ENCODE data around the gene EIF3K.

Gene EIF3K

GRCh38 chr19:38657633-38658222 lies 38.7 kb downstream of the EIF3K start:
- ChIA-PET CTCF (no interaction called here), POLR2A (no interaction called here)
- DNase-seq (ENCODE audit: extremely low spot score) = no peak
- TF ChIP-seq SP1 (IDR thresholded peaks at IDR 0.05) (no peak), CTBP1 (IDR thresholded peaks at IDR 0.05; ENCODE audit: borderline replicate concordance) (no peak), SUZ12 (IDR thresholded peaks at IDR 0.05) (no peak), NFRKB (IDR thresholded peaks at IDR 0.05) (no peak), FOXM1 (IDR thresholded peaks at IDR 0.05; ENCODE audit: borderline replicate concordance) (no peak), L3MBTL2 (conservative IDR thresholded peaks at IDR 0.05) (no peak), HDGF (IDR thresholded peaks at IDR 0.05; ENCODE audit: borderline replicate concordance) (no peak), ZNF384 (IDR thresholded peaks at IDR 0.05) (no peak), FOXK2 (IDR thresholded peaks at IDR 0.05) (no peak), FOXA1 (IDR thresholded peaks at IDR 0.05) (no peak), LEF1 (IDR thresholded peaks at IDR 0.05; ENCODE audit: borderline replicate concordance) (no peak), ARNT (IDR thresholded peaks at IDR 0.05) (no peak), TARDBP (IDR thresholded peaks at IDR 0.05) (no peak)

- DNase-seq (ENCODE audit: extremely low spot score) = no peak
- CTCF ChIA-PET = interaction anchor here (0.6 to 0.8 kb wide), 2 partner anchors 24 to 307 kb away, joined by 3 to 8 read pairs; no protein-coding TSS in a partner anchor
- POLR2A ChIA-PET = no interaction called here
- TF ChIP-seq NFRKB (IDR thresholded peaks at IDR 0.05) = no peak
- TF ChIP-seq SP1 (IDR thresholded peaks at IDR 0.05) = no peak
- no peak for TF ChIP-seq L3MBTL2 (conservative IDR thresholded peaks at IDR 0.05)
- no peak for TF ChIP-seq ZNF384 (IDR thresholded peaks at IDR 0.05)
- TF ChIP-seq CTBP1 (IDR thresholded peaks at IDR 0.05; ENCODE audit: borderline replicate concordance) = no peak
- TF ChIP-seq FOXA1 (IDR thresholded peaks at IDR 0.05) = no peak
Measured at GRCh38 chr19:38658462-38659306, 39.7 kb downstream of the EIF3K start.

- ChIA-PET CTCF (no interaction called here), POLR2A (interaction anchor here (1.0 kb wide), 1 partner anchor 11 kb away, joined by 3 read pairs; no protein-coding TSS in a partner anchor)
- DNase-seq (ENCODE audit: extremely low spot score) = no peak
- TF ChIP-seq L3MBTL2 (conservative IDR thresholded peaks at IDR 0.05) = no peak
- TF ChIP-seq SUZ12 (IDR thresholded peaks at IDR 0.05) = no peak
- TF ChIP-seq NFRKB (IDR thresholded peaks at IDR 0.05) = no peak
- TF ChIP-seq PKNOX1 (IDR thresholded peaks at IDR 0.05) = no peak
- TF ChIP-seq ELF4 (IDR thresholded peaks at IDR 0.05) = no peak
- TF ChIP-seq BHLHE40 (IDR thresholded peaks at IDR 0.05; ENCODE audit: borderline replicate concordance) = no peak
- TF ChIP-seq TARDBP (IDR thresholded peaks at IDR 0.05) = no peak
- TF ChIP-seq HDGF (IDR thresholded peaks at IDR 0.05; ENCODE audit: borderline replicate concordance) = no peak
- TF ChIP-seq SP1 (IDR thresholded peaks at IDR 0.05) = no peak
- no peak for TF ChIP-seq CTBP1 (IDR thresholded peaks at IDR 0.05; ENCODE audit: borderline replicate concordance)
- TF ChIP-seq FOXM1 (IDR thresholded peaks at IDR 0.05; ENCODE audit: borderline replicate concordance) = no peak
- no peak for TF ChIP-seq ARNT (IDR thresholded peaks at IDR 0.05)
- TF ChIP-seq FOXK2 (IDR thresholded peaks at IDR 0.05) = no peak
- no peak for TF ChIP-seq LEF1 (IDR thresholded peaks at IDR 0.05; ENCODE audit: borderline replicate concordance)
- no peak for TF ChIP-seq ZNF384 (IDR thresholded peaks at IDR 0.05)
- TF ChIP-seq FOXA1 (IDR thresholded peaks at IDR 0.05) = no peak
Measured at GRCh38 chr19:38660724-38661123, 41.7 kb downstream of the EIF3K start.

- POLR2A ChIA-PET = interaction anchor here (1.0 kb wide), 1 partner anchor 12 kb away, joined by 3 read pairs; no protein-coding TSS in a partner anchor
- CTCF ChIA-PET = no interaction called here
- TF ChIP-seq ELF4 (IDR thresholded peaks at IDR 0.05) (no peak), NFRKB (IDR thresholded peaks at IDR 0.05) (no peak), PKNOX1 (IDR thresholded peaks at IDR 0.05) (no peak), LEF1 (IDR thresholded peaks at IDR 0.05; ENCODE audit: borderline replicate concordance) (no peak), L3MBTL2 (conservative IDR thresholded peaks at IDR 0.05) (no peak), ZNF384 (IDR thresholded peaks at IDR 0.05) (no peak), HDGF (IDR thresholded peaks at IDR 0.05; ENCODE audit: borderline replicate concordance) (no peak)
- DNase-seq (ENCODE audit: extremely low spot score) = no peak
Measured at GRCh38 chr19:38661136-38661535, 42.1 kb downstream of the EIF3K start.

GRCh38 chr19:38661996-38662395 lies 43.0 kb downstream of the EIF3K start:
- ChIA-PET CTCF (no interaction called here), POLR2A (no interaction called here)
- DNase-seq (ENCODE audit: extremely low spot score) = no peak
- TF ChIP-seq FOXM1 (IDR thresholded peaks at IDR 0.05; ENCODE audit: borderline replicate concordance) (no peak), TARDBP (IDR thresholded peaks at IDR 0.05) (no peak), FOXA1 (IDR thresholded peaks at IDR 0.05) (no peak), PKNOX1 (IDR thresholded peaks at IDR 0.05) (no peak), ZNF384 (IDR thresholded peaks at IDR 0.05) (no peak), ELF4 (IDR thresholded peaks at IDR 0.05) (no peak), L3MBTL2 (conservative IDR thresholded peaks at IDR 0.05) (no peak), LEF1 (IDR thresholded peaks at IDR 0.05; ENCODE audit: borderline replicate concordance) (no peak), NFRKB (IDR thresholded peaks at IDR 0.05) (no peak), HDGF (IDR thresholded peaks at IDR 0.05; ENCODE audit: borderline replicate concordance) (no peak), BHLHE40 (IDR thresholded peaks at IDR 0.05; ENCODE audit: borderline replicate concordance) (no peak)

Data from HEK293T (cell line).